Measurements from ENCODE around the gene OR7G3.

DNA sequence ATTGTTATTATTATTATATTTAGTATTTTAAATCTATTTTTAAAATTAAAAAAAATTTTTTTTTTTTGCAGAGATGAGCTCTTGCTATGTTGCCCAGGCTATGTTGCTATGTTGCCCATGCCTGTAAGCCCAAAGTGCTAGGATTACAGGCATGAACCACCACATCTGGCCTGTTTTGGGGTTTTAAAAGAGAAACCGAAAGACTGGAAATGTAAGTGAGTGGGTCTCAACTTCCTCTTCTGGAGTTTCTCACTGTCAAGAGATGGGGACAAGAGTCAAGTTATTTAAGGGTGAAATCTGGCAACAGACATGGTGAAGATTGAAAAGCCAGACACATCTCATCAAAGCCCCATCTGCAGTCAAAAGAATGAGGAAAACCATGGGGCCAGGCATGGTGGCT is 4.2 kb upstream of the OR7G3 start:
- TF ChIP-seq CTCF (IDR thresholded peaks at IDR 0.05) (no peak), POLR2A (IDR thresholded peaks at IDR 0.05) (no peak)

Data from esophagus squamous epithelium (tissue), 4 donors.